Neutrophil (primary cell): ENCODE results near the gene LNX1.

Experiments used
- H3K27ac ChIP-seq: fragments of 200-600 bp; sonication (generic); 2 replicates; pipeline ENCODE4 v1.5.1; 2016; ENCODE audit warnings: mild to moderate bottlenecking, moderate library complexity
- H3K27me3 ChIP-seq: fragments of 200-600 bp; sonication (generic); 2 replicates; pipeline ENCODE4 v1.6.0; 2016; ENCODE audit warnings: mild to moderate bottlenecking
- H3K36me3 ChIP-seq: fragments of 200-600 bp; sonication (generic); 2 replicates; pipeline ENCODE4 v1.5.1; 2017
- H3K4me1 ChIP-seq, 2 experiments: fragments of 200-600 bp in 1 of 2; sonication (generic) in 1 of 2; 1 replicate in 1 of 2; 2 replicates in 1 of 2; pipeline versions ENCODE4 v1.5.1 to v1.6.1; 2013 to 2016; ENCODE audit warnings: low read depth in 1 of 2, low read length in 1 of 2, mild to moderate bottlenecking in 1 of 2, moderate library complexity in 1 of 2; ENCODE audit not compliant: control insufficient read depth in 1 of 2, insufficient read depth in 1 of 2
- H3K4me3 ChIP-seq, 2 experiments: fragments of 200-600 bp in 1 of 2; sonication (generic) in 1 of 2; 1 replicate in 1 of 2; 2 replicates in 1 of 2; pipeline ENCODE4 v1.5.1; 2013 to 2016; ENCODE audit warnings: low read depth in 1 of 2, low read length in 1 of 2, mild to moderate bottlenecking in 1 of 2, moderate library complexity in 1 of 2
- H3K9me3 ChIP-seq: fragments of 200-600 bp; sonication (generic); 2 replicates; pipeline ENCODE4 v1.5.1; 2016
- CTCF ChIP-seq: fragments of 200-600 bp; sonication (generic); IDR thresholded peaks from 2 replicates; pipeline ENCODE4 v1.5.1; 2016; ENCODE audit warnings: antibody characterized with exemption

LNX1 gene

GRCh38 chr4:53573696-53574095, 17.6 kb downstream of the LNX1 start:
- no peak overlapping the region for H3K27ac ChIP-seq
- H3K9me3 ChIP-seq, result no peaks in the 10 kb centered on the region
- TF ChIP-seq CTCF, result no peak
- H3K4me3 ChIP-seq, result no peak overlapping the region
- H3K36me3 ChIP-seq, result no peaks in the 10 kb centered on the region
- H3K4me1 ChIP-seq, result no peaks in the 10 kb centered on the region
- no peaks in the 10 kb centered on the region for H3K27me3 ChIP-seq

GRCh38 chr4:53572600-53572994, 18.7 kb downstream of the LNX1 start:
- H3K9me3 ChIP-seq, result no peaks in the 10 kb centered on the region
- no peaks in the 10 kb centered on the region for H3K4me1 ChIP-seq
- no peaks in the 10 kb centered on the region for H3K27me3 ChIP-seq
- no peaks in the 10 kb centered on the region for H3K36me3 ChIP-seq
- TF ChIP-seq CTCF, result no peak
- H3K27ac ChIP-seq, result no peak overlapping the region
- H3K4me3 ChIP-seq, result no peak overlapping the region

GRCh38 chr4:53571936-53572599, 19.2 kb downstream of the LNX1 start:
- Histone ChIP-seq H3K27me3 (no peaks in the 10 kb centered on the region), H3K27ac (no peak overlapping the region), H3K4me3 (no peak overlapping the region), H3K9me3 (no peaks in the 10 kb centered on the region), H3K36me3 (no peaks in the 10 kb centered on the region), H3K4me1 (no peaks in the 10 kb centered on the region)
- TF ChIP-seq CTCF, result no peak

GRCh38 chr4:53563824-53564223, 27.5 kb downstream of the LNX1 start:
- no peak for TF ChIP-seq CTCF
- Histone ChIP-seq H3K4me1 (no peaks in the 10 kb centered on the region), H3K27ac (no peak overlapping the region), H3K36me3 (no peaks in the 10 kb centered on the region), H3K9me3 (no peaks in the 10 kb centered on the region), H3K27me3 (no peaks in the 10 kb centered on the region), H3K4me3 (no peak overlapping the region)

GRCh38 chr4:53562409-53562808, 28.9 kb downstream of the LNX1 start:
- Histone ChIP-seq H3K4me1 (no peaks in the 10 kb centered on the region), H3K4me3 (no peak overlapping the region), H3K27ac (no peak overlapping the region), H3K36me3 (no peaks in the 10 kb centered on the region), H3K27me3 (no peaks in the 10 kb centered on the region), H3K9me3 (no peaks in the 10 kb centered on the region)
- no peak for TF ChIP-seq CTCF
